GM19328 (cell line): Measurements from ENCODE around the gene EHD4.
A peak's percentile ranks its signal among the peaks of the same experiment; 100 is the strongest.

ENCODE experiments used
- ATAC-seq: cut with Tn5 transposase; IDR thresholded peaks from one replicate; pipeline ENCODE4 v1.9.1; 2021; ENCODE audit warnings: mild to moderate bottlenecking, moderate library complexity; ENCODE audit not compliant: unreplicated experiment

EHD4 gene

GRCh38 chr15:41972253-41973242, at the start of gene EHD4:
TSS of gene EHD4 (minus strand) at chr15:41972557. CDS start at chr15:41972494, 63 bp downstream.
- peak; percentile 65 for ATAC-seq

- no peak for ATAC-seq
These were observed 49.2 kb upstream of the EHD4 start for GRCh38 chr15:42021593-42021992.

- no peak for ATAC-seq
These were observed 48.4 kb upstream of the EHD4 start, which contains the start of gene PLA2G4E for GRCh38 chr15:42020713-42021273. TSS of gene PLA2G4E (minus strand) at chr15:42021042. CDS start at chr15:42021030, 12 bp downstream.

- no peak for ATAC-seq
These were observed 46.2 kb upstream of the EHD4 start for GRCh38 chr15:42018306-42019224.

- ATAC-seq: no peak
These were observed 44.6 kb upstream of the EHD4 start for GRCh38 chr15:42016971-42017370.

- no peak for ATAC-seq
These were observed 42.0 kb upstream of the EHD4 start for GRCh38 chr15:42014406-42014805.

- ATAC-seq: no peak
These were observed 40.6 kb upstream of the EHD4 start for GRCh38 chr15:42012928-42013482.

GRCh38 chr15:42012241-42012640, 39.9 kb upstream of the EHD4 start:
- ATAC-seq: no peak

- ATAC-seq: no peak
These were observed 38.7 kb upstream of the EHD4 start for GRCh38 chr15:42011074-42011473.

GRCh38 chr15:42010434-42010833, 38.1 kb upstream of the EHD4 start:
- ATAC-seq: peak; percentile 59

GRCh38 chr15:42009474-42009873, 37.1 kb upstream of the EHD4 start:
- no peak for ATAC-seq

- no peak for ATAC-seq
These were observed 36.7 kb upstream of the EHD4 start for GRCh38 chr15:42009022-42009421.

- no peak for ATAC-seq
These were observed 35.0 kb upstream of the EHD4 start for GRCh38 chr15:42007386-42007785.

- no peak for ATAC-seq
These were observed 30.0 kb upstream of the EHD4 start for GRCh38 chr15:42002333-42002732.

GRCh38 chr15:42001236-42001635, 28.9 kb upstream of the EHD4 start:
- ATAC-seq: no peak

GRCh38 chr15:41999290-42000285, 27.2 kb upstream of the EHD4 start:
- ATAC-seq: no peak

- ATAC-seq: no peak
These were observed 25.5 kb upstream of the EHD4 start for GRCh38 chr15:41997845-41998244.

GRCh38 chr15:41996921-41997592, 24.7 kb upstream of the EHD4 start:
- no peak for ATAC-seq

- ATAC-seq: no peak
These were observed 24.0 kb upstream of the EHD4 start for GRCh38 chr15:41996376-41996775.
